Activated CD4-positive, alpha-beta T cell treated with anti-CD3 and anti-CD28 coated beads, Interleukin-2, Interleukin-6, amounts not matched to agents 100 ng/mL and 50 ng/mL, durations not matched to agents 16 hours and 8 hours (primary cell): ENCODE data around the gene LHFPL3.
"Not testable (repeated sequence)": the region's sequence is repeated elsewhere in the genome, so short reads cannot be mapped to it uniquely, and the experiment has no call there.

Source experiments
- DNase-seq: peaks from one replicate; pipeline ENCODE4 v3.0.0-alpha.2; 2020

Gene LHFPL3

GRCh38 chr7:104328296-104328969, at the start of gene LHFPL3:
Gene LHFPL3 (plus strand): TSS chr7:104328603.
- peak; percentile 1 for DNase-seq

- DNase-seq = not testable (repeated sequence)
Observed at GRCh38 chr7:104281685-104282084, 46.7 kb upstream of the LHFPL3 start.

DNA sequence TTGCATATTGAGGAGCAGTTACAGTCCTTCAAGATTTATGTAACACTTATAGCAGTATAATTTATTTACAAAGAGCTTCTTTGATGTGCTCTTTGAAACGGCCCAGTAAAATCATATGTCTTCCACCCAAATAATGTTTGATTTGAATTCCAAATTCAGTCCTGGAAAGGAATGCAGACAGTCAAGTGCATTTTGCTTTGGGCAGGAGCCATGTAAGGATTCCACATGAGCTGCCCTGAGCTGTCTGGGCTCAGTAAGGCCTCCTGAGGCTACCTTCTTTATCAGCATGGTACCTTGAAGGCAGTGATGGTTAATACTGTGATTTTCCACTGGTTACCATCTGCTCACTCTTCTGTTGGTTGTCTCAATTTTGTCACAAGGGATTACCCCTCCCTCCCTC, 41.6 kb upstream of the LHFPL3 start:
- no peak for DNase-seq

GRCh38 chr7:104288137-104288536, 40.3 kb upstream of the LHFPL3 start:
- no peak for DNase-seq

DNA sequence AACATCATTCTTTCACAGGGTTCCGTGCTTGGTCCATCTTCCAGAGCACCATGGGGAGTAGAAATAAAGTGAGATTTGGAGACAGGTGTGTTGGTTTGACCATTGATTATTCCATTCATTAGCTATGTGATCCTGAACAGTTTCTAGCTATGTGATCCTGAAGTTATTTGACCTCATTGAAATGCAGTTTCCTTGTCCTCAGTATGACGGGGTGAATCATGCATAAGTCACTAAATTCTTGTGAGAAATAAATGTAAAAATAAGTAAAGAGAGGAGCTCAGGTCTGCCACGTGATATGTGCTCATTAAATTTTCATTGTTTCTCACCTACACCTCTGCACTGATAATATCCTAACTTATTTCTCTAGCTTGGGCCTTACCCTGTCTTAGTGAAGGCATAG, 34.1 kb upstream of the LHFPL3 start:
- no peak for DNase-seq

GRCh38 chr7:104296266-104296665, 32.1 kb upstream of the LHFPL3 start:
- DNase-seq = peak; percentile 3

DNA sequence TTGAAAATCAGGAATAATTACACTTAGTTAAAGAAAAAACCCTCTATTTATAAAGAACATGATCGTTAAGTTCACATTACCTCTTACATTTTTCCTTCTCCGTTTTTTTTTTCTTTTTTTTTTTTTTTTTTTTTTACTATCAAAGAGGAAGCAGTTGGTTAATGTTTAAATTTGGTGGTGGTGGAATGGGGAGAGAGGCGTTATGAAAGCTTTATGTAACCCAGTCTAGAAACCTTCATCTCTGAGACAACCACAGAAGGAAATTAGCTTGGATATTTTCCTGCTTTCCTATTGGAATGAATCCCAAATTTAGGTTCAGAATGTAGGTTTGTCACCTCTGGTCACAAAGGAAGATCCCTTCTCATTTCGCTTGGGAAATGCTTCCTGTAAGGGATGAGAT, 31.5 kb upstream of the LHFPL3 start:
- DNase-seq = no peak

DNA sequence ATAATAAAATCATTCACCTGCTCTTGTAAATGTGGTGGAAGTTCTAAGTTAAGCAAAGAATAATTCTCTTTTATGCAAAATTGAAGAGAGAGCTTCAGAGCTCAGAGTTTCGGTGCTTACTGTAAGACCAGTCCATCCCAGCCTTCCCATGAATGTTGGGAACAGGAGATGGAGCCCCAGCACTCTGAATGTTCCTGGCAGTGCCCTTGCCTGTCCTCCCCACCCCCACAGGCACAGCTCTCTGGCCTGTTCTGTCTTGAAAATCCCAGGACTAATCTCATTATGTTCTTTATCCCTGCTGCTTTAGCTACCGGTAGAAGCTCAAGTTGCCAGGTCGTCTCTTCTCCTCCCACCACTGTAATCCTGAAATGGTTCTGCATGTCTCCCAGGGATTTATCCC, 29.1 kb upstream of the LHFPL3 start:
- DNase-seq = no peak

GRCh38 chr7:104299777-104300176, 28.6 kb upstream of the LHFPL3 start:
- DNase-seq = no peak

DNA sequence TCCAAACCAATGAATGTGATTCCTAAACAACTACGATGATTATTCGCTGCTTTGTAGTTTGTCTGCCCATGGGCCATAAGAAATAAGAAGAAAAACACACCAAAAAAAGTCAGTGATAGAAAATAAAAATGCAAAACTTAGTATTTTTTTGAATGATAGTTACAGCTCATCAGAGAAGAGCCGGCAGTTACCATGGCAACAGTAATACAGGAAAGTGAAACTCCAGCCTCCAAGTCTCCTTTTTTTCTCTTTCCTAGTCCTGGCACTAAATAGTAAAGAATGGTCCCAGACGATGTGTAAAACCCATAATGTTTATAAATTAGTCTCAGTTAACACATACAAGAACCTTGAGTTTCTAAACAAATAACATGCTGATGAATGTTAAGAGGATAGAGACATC, 21.6 kb upstream of the LHFPL3 start:
- no peak for DNase-seq

DNA sequence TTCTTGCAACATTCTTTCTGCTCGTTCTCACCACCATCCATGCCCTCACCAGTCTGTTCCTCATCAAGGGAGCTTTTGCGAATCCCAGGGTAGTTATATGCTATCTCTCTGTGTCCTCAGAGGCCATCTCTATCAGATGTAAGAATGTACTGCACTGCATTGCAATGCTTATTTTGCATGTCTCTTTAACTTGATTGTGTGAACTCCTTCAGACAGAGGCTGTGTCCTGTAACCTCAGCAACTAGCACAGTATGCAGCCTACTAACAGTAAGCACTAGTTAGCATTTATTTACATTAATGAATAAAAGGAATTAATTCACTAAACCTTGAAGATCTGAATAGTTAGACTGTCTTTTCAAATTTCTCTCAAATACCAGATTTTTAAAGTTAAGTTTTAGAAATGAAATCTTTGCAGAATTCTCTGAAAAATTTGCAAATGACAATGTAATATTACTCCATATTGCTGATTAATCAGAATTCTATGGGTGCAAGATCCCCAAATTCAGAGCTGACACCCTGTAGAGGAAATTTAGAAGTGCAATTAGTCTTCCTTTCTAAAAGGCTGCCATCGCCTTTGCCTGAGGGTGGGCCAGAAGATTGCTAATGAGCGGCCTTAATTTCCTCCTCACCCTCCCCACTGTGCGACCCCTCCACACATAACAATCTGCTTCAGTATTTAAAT, 10.3 kb upstream of the LHFPL3 start:
- no peak for DNase-seq

- no peak for DNase-seq
Observed at GRCh38 chr7:104327534-104327933, 869 bp upstream of the LHFPL3 start.

- DNase-seq = no peak
Observed at GRCh38 chr7:104327938-104328295, 486 bp upstream of the LHFPL3 start.

- no peak for DNase-seq
Observed at GRCh38 chr7:104328970-104329825, 795 bp downstream of the LHFPL3 start.

GRCh38 chr7:104341546-104341945, 13.1 kb downstream of the LHFPL3 start:
- no peak for DNase-seq

DNA sequence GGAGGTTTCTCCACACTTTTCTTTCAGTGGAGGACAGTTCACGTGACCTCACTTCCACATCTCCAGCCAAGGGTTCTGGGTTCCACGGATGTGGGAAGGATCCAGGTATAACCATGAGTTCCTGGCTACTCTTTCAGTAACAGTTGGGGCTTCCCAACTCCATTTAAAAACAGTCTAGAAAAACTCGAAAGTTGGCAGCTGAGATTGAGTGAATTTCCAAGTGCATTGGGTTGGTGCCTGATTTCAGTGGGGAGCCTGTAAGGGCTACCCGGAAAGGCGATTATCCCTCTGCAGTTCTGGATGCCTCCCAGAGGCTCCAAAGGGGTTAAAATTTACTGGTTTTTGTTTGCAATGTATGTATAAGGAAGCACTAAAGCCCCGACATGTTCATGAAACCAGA, 24.3 kb downstream of the LHFPL3 start:
- DNase-seq = no peak

DNA sequence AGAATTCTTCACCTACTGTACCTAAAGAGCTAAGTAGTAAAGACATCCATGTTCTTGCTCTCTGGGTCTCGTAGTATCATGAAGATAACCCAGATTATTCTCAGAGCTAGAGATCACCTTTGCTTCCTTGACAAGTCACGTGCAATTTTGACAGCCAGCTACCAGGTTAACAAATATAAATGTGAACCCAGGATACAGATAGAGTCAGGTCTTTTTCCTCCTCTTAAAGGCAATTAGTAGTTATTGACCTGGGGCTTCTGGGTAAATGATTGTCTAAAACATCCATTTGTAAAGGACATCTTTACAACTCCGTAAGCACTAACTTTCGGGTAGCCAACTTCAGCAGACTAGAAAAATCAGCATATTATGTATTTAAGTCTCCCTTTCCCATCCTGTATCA, 28.8 kb downstream of the LHFPL3 start:
- DNase-seq = no peak

- no peak for DNase-seq
Observed at GRCh38 chr7:104358446-104359132, 30.2 kb downstream of the LHFPL3 start.

- no peak for DNase-seq
Observed at GRCh38 chr7:104362756-104363155, 34.4 kb downstream of the LHFPL3 start.

GRCh38 chr7:104363355-104363754, 35.0 kb downstream of the LHFPL3 start:
- no peak for DNase-seq

- no peak for DNase-seq
Observed at GRCh38 chr7:104366390-104366789, 38.0 kb downstream of the LHFPL3 start.

GRCh38 chr7:104367926-104368325, 39.5 kb downstream of the LHFPL3 start:
- DNase-seq = peak; percentile 24
